ENCODE measurements around the gene TPBGL. TPM values are rescaled to one million over a fixed set of nuclear protein-coding genes. Genes with fewer than 3 reads are reported as not detected.

TPBGL gene
- polyA plus RNA-seq, 1 of the 3 experiments (the other 2 are of a cell fraction): 0.03 TPM

DNA sequence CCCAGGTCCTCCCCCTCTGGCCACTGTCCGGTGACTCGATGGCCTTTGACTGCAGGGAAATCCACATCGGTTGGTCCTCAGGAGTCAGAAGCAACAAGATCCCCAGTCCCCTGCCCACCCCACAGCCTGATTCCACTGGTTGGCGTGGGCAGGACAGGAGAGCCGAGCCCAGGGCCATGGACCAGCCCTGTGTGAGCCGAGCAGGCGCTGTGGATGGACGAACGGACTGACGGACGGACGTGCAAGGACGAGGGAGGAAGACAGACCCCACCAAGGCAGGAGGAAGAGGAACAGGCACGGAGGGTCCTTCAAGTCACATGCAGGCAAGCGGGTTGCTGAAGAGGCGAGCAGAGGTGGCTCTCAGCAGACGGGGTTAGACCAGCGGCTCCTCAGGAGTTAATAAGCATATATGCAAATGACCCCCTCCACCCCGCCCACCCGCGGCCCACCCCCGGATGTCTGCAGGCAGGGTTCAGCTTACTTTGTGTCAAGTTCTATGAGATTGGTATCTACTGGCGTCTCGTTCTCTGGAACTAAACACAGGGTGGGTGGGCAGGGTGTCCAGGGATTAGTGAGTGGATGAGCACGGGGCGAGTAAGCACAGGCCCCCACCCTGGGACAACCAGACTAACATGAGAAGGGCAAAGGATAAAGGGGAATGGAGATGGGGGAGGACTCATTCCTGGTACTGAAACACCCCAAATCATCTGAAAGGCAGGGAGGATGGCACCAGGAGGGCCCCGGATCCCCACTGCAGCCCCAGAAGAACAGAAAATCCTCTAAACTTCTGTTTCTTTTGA, 26.8 kb downstream of the TPBGL start:
- H3K4me2 ChIP-seq: no peak overlapping the region
- H3K4me1 ChIP-seq (ENCODE audit: control insufficient read depth in 1 of 2, insufficient read depth in 2 of 2, low read depth in 1 of 2, low read length in 1 of 2): peaks cover 0 to 12% of the 10 kb centered on the region in 2 experiments; a peak in 1 of 4 replicates
- H4K20me1 ChIP-seq (ENCODE audit: insufficient read depth): no peaks in the 10 kb centered on the region
- no peak overlapping the region for H3K27ac ChIP-seq (ENCODE audit: low read depth in 2 of 2, low read length in 1 of 2)
- no peak overlapping the region for H3K4me3 ChIP-seq (ENCODE audit: low read depth in 2 of 2, low read length in 1 of 2)
- H3K9me2 ChIP-seq: no peaks in the 10 kb centered on the region
- WGBS (ENCODE audit: low lambda C conversion rate): 86% methylated on average over 26 of the region's 27 CpGs
- POLR2A ChIA-PET: no interaction called here
- no peaks in the 10 kb centered on the region for H3K36me3 ChIP-seq (replicated peaks in 1 of 2; ENCODE audit: control insufficient read depth in 1 of 2, insufficient read depth in 2 of 2, low read length in 1 of 2)
- no peaks in the 10 kb centered on the region for H3K79me2 ChIP-seq (ENCODE audit: insufficient read depth)
- no peak overlapping the region for H3K9ac ChIP-seq
- DNase-seq: no peak
- H3F3A ChIP-seq (replicated peaks; ENCODE audit: insufficient read depth): peaks cover 3% of the 10 kb centered on the region
- TF ChIP-seq ELF1 (IDR thresholded peaks at IDR 0.05) (no peak), POLR2AphosphoS5 (IDR thresholded peaks at IDR 0.05; ENCODE audit: low read depth, low read length) (no peak), RFX5 (IDR thresholded peaks at IDR 0.05; ENCODE audit: low read length) (no peak), TCF12 (IDR thresholded peaks at IDR 0.05) (no peak), GABPA (IDR thresholded peaks at IDR 0.05; ENCODE audit: low read depth) (no peak), RCOR1 (IDR thresholded peaks at IDR 0.05; ENCODE audit: low read length) (no peak), GATA2 (CRISPR knock-in tag; IDR thresholded peaks at IDR 0.05) (no peak)
- TF ChIP-seq, protein P1, sequence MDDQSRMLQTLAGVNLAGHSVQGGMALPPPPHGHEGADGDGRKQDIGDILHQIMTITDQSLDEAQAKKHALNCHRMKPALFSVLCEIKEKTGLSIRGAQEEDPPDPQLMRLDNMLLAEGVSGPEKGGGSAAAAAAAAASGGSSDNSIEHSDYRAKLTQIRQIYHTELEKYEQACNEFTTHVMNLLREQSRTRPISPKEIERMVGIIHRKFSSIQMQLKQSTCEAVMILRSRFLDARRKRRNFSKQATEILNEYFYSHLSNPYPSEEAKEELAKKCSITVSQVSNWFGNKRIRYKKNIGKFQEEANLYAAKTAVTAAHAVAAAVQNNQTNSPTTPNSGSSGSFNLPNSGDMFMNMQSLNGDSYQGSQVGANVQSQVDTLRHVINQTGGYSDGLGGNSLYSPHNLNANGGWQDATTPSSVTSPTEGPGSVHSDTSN (IDR thresholded peaks at IDR 0.05): no peak
- TF ChIP-seq, protein P2, sequence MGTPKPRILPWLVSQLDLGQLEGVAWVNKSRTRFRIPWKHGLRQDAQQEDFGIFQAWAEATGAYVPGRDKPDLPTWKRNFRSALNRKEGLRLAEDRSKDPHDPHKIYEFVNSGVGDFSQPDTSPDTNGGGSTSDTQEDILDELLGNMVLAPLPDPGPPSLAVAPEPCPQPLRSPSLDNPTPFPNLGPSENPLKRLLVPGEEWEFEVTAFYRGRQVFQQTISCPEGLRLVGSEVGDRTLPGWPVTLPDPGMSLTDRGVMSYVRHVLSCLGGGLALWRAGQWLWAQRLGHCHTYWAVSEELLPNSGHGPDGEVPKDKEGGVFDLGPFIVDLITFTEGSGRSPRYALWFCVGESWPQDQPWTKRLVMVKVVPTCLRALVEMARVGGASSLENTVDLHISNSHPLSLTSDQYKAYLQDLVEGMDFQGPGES (IDR thresholded peaks at IDR 0.05; ENCODE audit: low read depth, low read length): no peak
- H3K9me3 ChIP-seq: no peaks in the 10 kb centered on the region
- no peaks in the 10 kb centered on the region for H3K27me3 ChIP-seq (ENCODE audit: insufficient read depth)
- CTCF ChIA-PET: interaction anchor here (3.2 kb wide), 1 partner anchor 13 kb away, joined by 12 read pairs; no protein-coding TSS in a partner anchor
- no peak overlapping the region for H2AFZ ChIP-seq (ENCODE audit: low read depth)

DNA sequence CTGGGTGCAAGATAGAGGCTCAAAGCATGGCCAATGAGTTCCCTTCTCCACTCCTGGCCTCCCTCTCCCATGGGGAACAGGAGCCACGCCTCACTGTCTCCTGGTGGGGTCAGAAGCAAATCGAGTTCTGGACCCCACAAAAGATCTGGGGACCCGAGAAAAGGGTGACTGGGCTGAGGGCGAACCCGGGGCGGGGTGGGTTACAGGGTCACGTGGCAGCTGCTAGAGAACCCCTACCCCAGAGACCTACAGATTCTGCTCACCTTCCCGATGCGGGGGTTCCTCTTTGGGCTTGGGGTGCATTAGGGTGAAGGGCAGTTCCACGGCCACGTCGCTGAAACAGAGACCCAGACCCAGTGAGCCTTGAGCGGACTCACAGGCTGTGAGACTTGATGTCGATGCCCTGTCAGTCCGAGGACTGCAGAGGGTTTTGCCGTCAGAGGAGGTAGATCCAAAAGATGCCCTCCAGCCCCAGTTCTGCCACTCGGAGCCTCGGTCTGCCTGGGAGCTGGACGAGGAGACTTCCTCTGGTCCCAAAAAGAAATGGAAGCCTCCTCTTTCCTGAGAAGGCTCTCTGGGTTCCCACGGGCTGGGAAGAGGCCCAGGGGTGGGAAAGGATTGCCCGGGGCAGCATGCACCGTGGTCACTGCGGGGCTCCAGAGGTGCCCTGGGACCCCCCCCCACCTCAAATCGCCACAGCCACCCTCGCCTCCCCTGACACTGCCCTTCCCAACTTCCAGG, 28.2 kb downstream of the TPBGL start:
- 84% methylated on average over 10 of the region's 25 CpGs for WGBS (ENCODE audit: low lambda C conversion rate)

More for the DNA sequence above, 28.2 kb downstream of the TPBGL start:
- no peaks in the 10 kb centered on the region for H3K9me3 ChIP-seq
- TF ChIP-seq, protein P3, sequence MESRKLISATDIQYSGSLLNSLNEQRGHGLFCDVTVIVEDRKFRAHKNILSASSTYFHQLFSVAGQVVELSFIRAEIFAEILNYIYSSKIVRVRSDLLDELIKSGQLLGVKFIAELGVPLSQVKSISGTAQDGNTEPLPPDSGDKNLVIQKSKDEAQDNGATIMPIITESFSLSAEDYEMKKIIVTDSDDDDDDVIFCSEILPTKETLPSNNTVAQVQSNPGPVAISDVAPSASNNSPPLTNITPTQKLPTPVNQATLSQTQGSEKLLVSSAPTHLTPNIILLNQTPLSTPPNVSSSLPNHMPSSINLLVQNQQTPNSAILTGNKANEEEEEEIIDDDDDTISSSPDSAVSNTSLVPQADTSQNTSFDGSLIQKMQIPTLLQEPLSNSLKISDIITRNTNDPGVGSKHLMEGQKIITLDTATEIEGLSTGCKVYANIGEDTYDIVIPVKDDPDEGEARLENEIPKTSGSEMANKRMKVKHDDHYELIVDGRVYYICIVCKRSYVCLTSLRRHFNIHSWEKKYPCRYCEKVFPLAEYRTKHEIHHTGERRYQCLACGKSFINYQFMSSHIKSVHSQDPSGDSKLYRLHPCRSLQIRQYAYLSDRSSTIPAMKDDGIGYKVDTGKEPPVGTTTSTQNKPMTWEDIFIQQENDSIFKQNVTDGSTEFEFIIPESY (IDR thresholded peaks at IDR 0.05; ENCODE audit: borderline replicate concordance, low read depth): no peak
- TF ChIP-seq FOXJ3 (CRISPR knock-in tag; IDR thresholded peaks at IDR 0.05) (no peak), MEF2A (IDR thresholded peaks at IDR 0.05; ENCODE audit: borderline replicate concordance, low read depth) (no peak), FOXM1 (IDR thresholded peaks at IDR 0.05; ENCODE audit: low read depth) (no peak), SMC3 (IDR thresholded peaks at IDR 0.05; ENCODE audit: low read depth, low read length) (no peak)
- no peak overlapping the region for H3K4me2 ChIP-seq
- no peaks in the 10 kb centered on the region for H3K9me2 ChIP-seq
- ChIA-PET CTCF (interaction anchor here (1.9 to 27.4 kb wide), 4 partner anchors 11 to 127 kb away, joined by 9 to 701 read pairs (median 32); no protein-coding TSS in a partner anchor), POLR2A (no interaction called here)
- no peaks in the 10 kb centered on the region for H3K36me3 ChIP-seq (replicated peaks in 1 of 2; ENCODE audit: control insufficient read depth in 1 of 2, insufficient read depth in 2 of 2, low read length in 1 of 2)
- H3K79me2 ChIP-seq (ENCODE audit: insufficient read depth): no peaks in the 10 kb centered on the region
- no peaks in the 10 kb centered on the region for H4K20me1 ChIP-seq (ENCODE audit: insufficient read depth)
- no peak for DNase-seq
- peaks cover 0 to 12% of the 10 kb centered on the region in 2 experiments; a peak in 1 of 4 replicates for H3K4me1 ChIP-seq (ENCODE audit: control insufficient read depth in 1 of 2, insufficient read depth in 2 of 2, low read depth in 1 of 2, low read length in 1 of 2)
- H3K9ac ChIP-seq: no peak overlapping the region
- H3K27ac ChIP-seq (ENCODE audit: low read depth in 2 of 2, low read length in 1 of 2): no peak overlapping the region
- H3K4me3 ChIP-seq (ENCODE audit: low read depth in 2 of 2, low read length in 1 of 2): no peak overlapping the region
- no peaks in the 10 kb centered on the region for H3K27me3 ChIP-seq (ENCODE audit: insufficient read depth)
- no peak overlapping the region for H2AFZ ChIP-seq (ENCODE audit: low read depth)
- H3F3A ChIP-seq (replicated peaks; ENCODE audit: insufficient read depth): peaks cover 3% of the 10 kb centered on the region
